HepG2 (cell line): Measurements from ENCODE around the gene MPZL3. TPM values are rescaled to one million over a fixed set of nuclear protein-coding genes. Genes with fewer than 3 reads are reported as not detected.
A peak's percentile ranks its signal among the peaks of the same experiment; 100 is the strongest.

Experiments
- ARID3A ChIP-seq: IDR thresholded peaks from 2 replicates; pipeline ENCODE4 v1.6.1; 2012; ENCODE audit warnings: low read depth, low read length, improper control_type of control experiment
- CHCHD3 ChIP-seq: sonication (generic); formaldehyde crosslinking; IDR thresholded peaks from 2 replicates; pipeline ENCODE4 v1.8.0; 2022; ENCODE audit warnings: mild to moderate bottlenecking, missing genetic modification reagents, moderate library complexity
- TAF1 ChIP-seq: sonication (generic); formaldehyde crosslinking; IDR thresholded peaks from 2 replicates; pipeline ENCODE4 v1.4.0; 2020; ENCODE audit warnings: missing genetic modification reagents
- TFE3 ChIP-seq: IDR thresholded peaks from 2 replicates; pipeline ENCODE4 v1.6.1; 2016
- ZNF24 ChIP-seq: fragments of 450-650 bp; IDR thresholded peaks from 2 replicates; pipeline ENCODE4 v1.6.1; 2017; ENCODE audit warnings: antibody characterized with exemption, mild to moderate bottlenecking
- polyA plus RNA-seq, 8 experiments: library from polyadenylated mRNA; depleted of rRNA in 3 of 8; stranded (reverse) in 7 of 8; unstranded in 1 of 8; fragments of >200 nt; fragmentation: Illumina TruSeq in 4 of 8; extraction: Trizol in 4 of 8; gene quantifications; 2 replicates each; pipeline versions ENCODE4 v1.2.1 to v1.2.3, GENCODE V29; 2011 to 2016; ENCODE audit warnings: low read depth in 4 of 8, missing spikeins in 1 of 8, mixed read lengths in 1 of 8; ENCODE audit not compliant: insufficient read depth in 1 of 8
- total RNA-seq, 5 experiments: library from RNA; depleted of rRNA; stranded (reverse); fragments of >200 nt; fragmentation: Illumina TruSeq; extraction: Trizol; gene quantifications; 2 replicates each; pipeline ENCODE4 v1.2.3, GENCODE V29; 2016; ENCODE audit warnings: low read depth in 1 of 5
- TF ChIP-seq, protein P1 (sequence below): sonication (generic); formaldehyde crosslinking; IDR thresholded peaks from 2 replicates; pipeline ENCODE4 v1.4.0; 2020; ENCODE audit warnings: mild to moderate bottlenecking, missing genetic modification reagents

MPZL3 gene
- total and polyA plus RNA-seq, 2 of the 13 experiments (the other 11 are each of a cell fraction or from before 2014, with no cell fraction given) = 5.3 to 9.3 TPM

- TF ChIP-seq, protein P1, sequence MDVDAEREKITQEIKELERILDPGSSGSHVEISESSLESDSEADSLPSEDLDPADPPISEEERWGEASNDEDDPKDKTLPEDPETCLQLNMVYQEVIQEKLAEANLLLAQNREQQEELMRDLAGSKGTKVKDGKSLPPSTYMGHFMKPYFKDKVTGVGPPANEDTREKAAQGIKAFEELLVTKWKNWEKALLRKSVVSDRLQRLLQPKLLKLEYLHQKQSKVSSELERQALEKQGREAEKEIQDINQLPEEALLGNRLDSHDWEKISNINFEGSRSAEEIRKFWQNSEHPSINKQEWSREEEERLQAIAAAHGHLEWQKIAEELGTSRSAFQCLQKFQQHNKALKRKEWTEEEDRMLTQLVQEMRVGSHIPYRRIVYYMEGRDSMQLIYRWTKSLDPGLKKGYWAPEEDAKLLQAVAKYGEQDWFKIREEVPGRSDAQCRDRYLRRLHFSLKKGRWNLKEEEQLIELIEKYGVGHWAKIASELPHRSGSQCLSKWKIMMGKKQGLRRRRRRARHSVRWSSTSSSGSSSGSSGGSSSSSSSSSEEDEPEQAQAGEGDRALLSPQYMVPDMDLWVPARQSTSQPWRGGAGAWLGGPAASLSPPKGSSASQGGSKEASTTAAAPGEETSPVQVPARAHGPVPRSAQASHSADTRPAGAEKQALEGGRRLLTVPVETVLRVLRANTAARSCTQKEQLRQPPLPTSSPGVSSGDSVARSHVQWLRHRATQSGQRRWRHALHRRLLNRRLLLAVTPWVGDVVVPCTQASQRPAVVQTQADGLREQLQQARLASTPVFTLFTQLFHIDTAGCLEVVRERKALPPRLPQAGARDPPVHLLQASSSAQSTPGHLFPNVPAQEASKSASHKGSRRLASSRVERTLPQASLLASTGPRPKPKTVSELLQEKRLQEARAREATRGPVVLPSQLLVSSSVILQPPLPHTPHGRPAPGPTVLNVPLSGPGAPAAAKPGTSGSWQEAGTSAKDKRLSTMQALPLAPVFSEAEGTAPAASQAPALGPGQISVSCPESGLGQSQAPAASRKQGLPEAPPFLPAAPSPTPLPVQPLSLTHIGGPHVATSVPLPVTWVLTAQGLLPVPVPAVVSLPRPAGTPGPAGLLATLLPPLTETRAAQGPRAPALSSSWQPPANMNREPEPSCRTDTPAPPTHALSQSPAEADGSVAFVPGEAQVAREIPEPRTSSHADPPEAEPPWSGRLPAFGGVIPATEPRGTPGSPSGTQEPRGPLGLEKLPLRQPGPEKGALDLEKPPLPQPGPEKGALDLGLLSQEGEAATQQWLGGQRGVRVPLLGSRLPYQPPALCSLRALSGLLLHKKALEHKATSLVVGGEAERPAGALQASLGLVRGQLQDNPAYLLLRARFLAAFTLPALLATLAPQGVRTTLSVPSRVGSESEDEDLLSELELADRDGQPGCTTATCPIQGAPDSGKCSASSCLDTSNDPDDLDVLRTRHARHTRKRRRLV (CRISPR knock-in tag) = no peak
- TF ChIP-seq ARID3A (no peak; the same call in 1 of the 2 replicates), CHCHD3 (CRISPR knock-in tag) (no peak), ZNF24 (no peak), TAF1 (CRISPR knock-in tag) (0 out of 2 replicates have a peak, but pooled peaks have one; percentile 17), TFE3 (CRISPR knock-in tag) (0 out of 2 replicates have a peak, but pooled peaks have one; percentile 29)
These were observed 53.8 kb downstream of the MPZL3 start (continued) for GRCh38 chr11:118198370-118198769.
